Measurements from ENCODE around the gene GALNT2.

DNA sequence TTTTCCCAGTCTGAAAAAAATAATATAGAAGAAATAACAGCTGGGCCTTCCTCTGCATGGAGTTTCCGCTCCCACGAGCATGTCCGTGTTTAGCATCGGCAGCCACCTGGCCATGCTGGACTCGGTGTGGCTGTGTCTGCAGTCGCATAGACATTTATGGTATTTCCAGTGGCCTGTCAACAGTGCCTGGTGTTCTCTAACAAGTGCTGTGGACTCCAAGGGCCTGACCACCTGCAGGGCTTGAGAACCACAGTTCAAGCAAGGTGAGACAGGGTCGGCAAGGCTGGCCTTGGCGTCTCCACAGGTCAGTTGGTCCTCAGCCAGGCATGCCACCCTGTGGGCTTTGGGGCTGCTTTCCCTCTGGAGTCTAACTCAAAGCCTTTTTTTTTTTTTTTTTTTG lies 234.3 kb downstream of the GALNT2 start:
- no peak for TF ChIP-seq SPI1 (IDR thresholded peaks at IDR 0.05; ENCODE audit: low read depth, low read length)
- TF ChIP-seq POLR2A (IDR thresholded peaks at IDR 0.05; ENCODE audit: low read depth, low read length): no peak
- TF ChIP-seq POLR2AphosphoS5 (IDR thresholded peaks at IDR 0.05; ENCODE audit: low read depth, low read length): no peak
- TF ChIP-seq POU2F2 (IDR thresholded peaks at IDR 0.05; ENCODE audit: low read depth, low read length): no peak
- TF ChIP-seq TAF1 (IDR thresholded peaks at IDR 0.05; ENCODE audit: low read depth, low read length): no peak
